Measurements from ENCODE around the gene NRXN2. TPM values are rescaled to one million over a fixed set of nuclear protein-coding genes. Genes with fewer than 3 reads are reported as not detected.

The NRXN2 gene
- total and polyA plus RNA-seq, 5 donors from 2014 or later: 0.42 TPM; not detected in 4

DNA sequence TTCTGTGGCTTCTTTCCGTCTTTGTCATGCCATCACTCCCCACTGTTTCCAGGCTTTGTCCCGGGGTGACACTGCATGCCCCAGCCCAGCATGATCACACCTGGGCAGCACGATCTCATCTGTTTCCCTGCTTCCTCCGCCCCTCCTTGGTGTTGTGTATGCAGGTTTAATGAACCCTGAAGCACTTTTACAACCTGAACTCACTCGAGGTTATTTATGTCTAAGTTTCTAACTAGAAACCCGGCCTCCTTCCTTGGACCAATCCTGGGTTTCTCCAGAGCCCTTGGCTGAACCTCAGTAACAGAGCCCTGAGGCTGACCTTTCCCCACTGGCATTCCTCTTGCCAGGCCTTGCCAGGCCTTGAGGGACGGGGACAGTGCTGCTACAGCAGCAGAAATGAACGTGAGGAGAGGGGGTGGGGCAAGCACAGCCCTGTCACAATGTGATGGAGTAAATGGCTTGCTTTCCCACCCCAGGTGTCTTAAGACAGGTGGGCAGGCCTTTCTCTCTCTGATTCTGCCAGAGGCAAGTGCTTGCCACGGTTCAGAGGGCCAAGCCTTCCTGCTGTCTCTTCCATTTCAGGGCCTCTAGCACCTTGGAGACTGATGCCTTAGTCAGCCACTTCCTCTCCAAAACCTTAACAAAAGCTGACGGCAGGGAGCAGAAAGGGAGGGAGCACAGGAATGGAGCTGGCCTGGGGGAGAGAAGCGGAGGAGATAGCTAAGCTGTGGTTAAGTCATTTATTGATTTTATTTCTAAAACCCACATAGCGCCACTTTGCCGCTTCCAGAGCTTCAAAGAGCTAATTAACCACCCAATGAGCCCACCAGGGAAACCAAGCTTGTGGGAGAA is 39.9 kb upstream of the NRXN2 start:
- Histone ChIP-seq H3K36me3 (ENCODE audit: control insufficient read depth, insufficient read depth, low read length) (peaks cover 45% of the 10 kb centered on the region), H3K4me1 (ENCODE audit: control insufficient read depth, insufficient read depth, low read length, poor library complexity, severe bottlenecking) (peaks cover 89% of the 10 kb centered on the region), H3K27me3 (ENCODE audit: control insufficient read depth, insufficient read depth, low read length) (no peaks in the 10 kb centered on the region), H3K4me3 (ENCODE audit: low read depth, low read length) (peak overlapping the region; percentile 32), H3K9me3 (ENCODE audit: control insufficient read depth in 2 of 2, low read length in 2 of 2) (no peaks in the 10 kb centered on the region), H3K27ac (ENCODE audit: insufficient read depth, low read length, poor library complexity, severe bottlenecking) (peak overlapping the region; percentile 72)
- Mint-ChIP-seq H3K36me3 (peaks cover 37% of the 10 kb centered on the region), H3K27ac (peak overlapping the region; percentile 90 to 97 (median 96)), H3K9me3 (peaks cover 0 to 2% (median 0%) of the 10 kb centered on the region in 7 donors), H3K4me1 (peaks cover 30 to 91% (median 49%) of the 10 kb centered on the region in 4 donors), H3K4me3 (peak overlapping the region; percentile 86 to 87 (median 86)), H3K27me3 (peaks cover 15% of the 10 kb centered on the region)
- peak in 2 of 3 donors; percentile 39 to 66 for DNase-seq
- peak; percentile 4 to 6 for ATAC-seq (ENCODE audit: low read depth in 2 of 2)

DNA sequence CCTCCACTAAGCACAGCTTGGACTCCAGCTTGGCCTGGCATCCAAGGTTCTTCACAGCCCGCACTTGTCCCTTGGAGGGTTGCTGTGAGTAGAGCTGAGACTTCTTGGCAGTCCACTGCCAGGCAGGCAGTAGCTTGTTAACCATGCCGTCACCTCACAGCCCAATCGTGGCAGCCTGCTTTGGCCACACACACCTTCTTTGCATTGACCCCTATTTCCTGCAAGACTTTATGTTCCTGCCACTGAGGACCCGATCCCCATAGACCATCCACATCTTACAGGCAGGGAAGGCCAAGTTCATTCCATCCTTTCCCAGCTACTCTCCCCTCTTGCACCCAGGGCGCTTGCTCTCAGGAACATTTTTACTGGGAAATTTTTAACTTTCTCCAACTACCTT is 39.3 kb upstream of the NRXN2 start:
- peak overlapping the region; percentile 72 for H3K27ac ChIP-seq (ENCODE audit: insufficient read depth, low read length, poor library complexity, severe bottlenecking)
- peaks cover 34% of the 10 kb centered on the region for H3K36me3 Mint-ChIP-seq

DNA sequence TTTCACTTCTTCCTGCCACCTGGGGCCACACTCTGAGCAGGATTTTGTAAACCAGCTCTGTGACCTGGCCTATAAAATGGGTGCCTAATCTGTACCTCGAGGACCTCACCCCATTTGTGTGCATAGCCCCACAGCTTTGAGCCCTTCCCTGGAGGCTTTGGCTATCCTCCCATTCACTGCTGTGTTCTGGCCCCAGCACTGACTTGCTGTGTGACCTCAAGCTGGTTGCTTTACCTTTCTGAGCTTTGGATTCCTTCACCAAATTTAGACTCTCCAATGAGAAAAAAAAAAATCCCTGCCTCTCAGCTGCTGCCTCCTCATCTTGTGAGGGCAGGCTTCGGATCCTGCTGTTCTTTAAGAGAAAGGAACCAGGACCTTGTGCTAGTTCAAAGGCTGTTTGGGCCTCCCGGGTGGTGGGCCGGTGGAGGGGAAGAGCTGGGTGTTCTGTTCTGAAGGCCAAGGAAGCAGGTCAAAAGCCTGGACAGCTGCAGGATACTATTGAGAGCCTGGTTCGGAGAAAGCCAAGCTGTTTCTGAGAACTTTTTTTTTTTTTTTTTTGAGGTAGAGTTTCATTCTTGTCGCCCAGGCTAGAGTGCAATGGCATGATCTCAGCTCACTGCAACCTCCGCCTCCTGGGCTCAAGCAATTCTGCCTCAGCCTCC is 37.9 kb upstream of the NRXN2 start:
- peak overlapping the region; percentile 90 to 93 (median 91) for H3K27ac Mint-ChIP-seq
- H3K4me3 ChIP-seq (ENCODE audit: low read depth, low read length): no peak overlapping the region
- peak in 1 of 2 donors; percentile 9 for ATAC-seq (ENCODE audit: low read depth in 2 of 2)
- peak overlapping the region; percentile 52 for H3K27ac ChIP-seq (ENCODE audit: insufficient read depth, low read length, poor library complexity, severe bottlenecking)
- H3K27me3 Mint-ChIP-seq: peaks cover 9% of the 10 kb centered on the region
- no peaks in the 10 kb centered on the region for H3K27me3 ChIP-seq (ENCODE audit: control insufficient read depth, insufficient read depth, low read length)
- peak in 2 of 3 donors; percentile 34 to 80 for DNase-seq
- H3K4me1 ChIP-seq (ENCODE audit: control insufficient read depth, insufficient read depth, low read length, poor library complexity, severe bottlenecking): peaks cover 73% of the 10 kb centered on the region
- no peaks in the 10 kb centered on the region for H3K9me3 ChIP-seq (ENCODE audit: control insufficient read depth in 2 of 2, low read length in 2 of 2)
- H3K9me3 Mint-ChIP-seq: peaks cover 0 to 2% (median 0%) of the 10 kb centered on the region in 7 donors
- H3K4me3 Mint-ChIP-seq: peak overlapping the region; percentile 35 to 86 (median 75)
- H3K4me1 Mint-ChIP-seq: peaks cover 26 to 79% (median 44%) of the 10 kb centered on the region in 4 donors
- peaks cover 35% of the 10 kb centered on the region for H3K36me3 Mint-ChIP-seq
- peaks cover 29% of the 10 kb centered on the region for H3K36me3 ChIP-seq (ENCODE audit: control insufficient read depth, insufficient read depth, low read length)

More for the DNA sequence above, 39.3 kb upstream of the NRXN2 start:
- peak in 1 of 3 donors; percentile 27 for DNase-seq
- H3K4me3 ChIP-seq (ENCODE audit: low read depth, low read length): peak overlapping the region; percentile 7
- ATAC-seq (ENCODE audit: low read depth in 2 of 2): no peak
- no peaks in the 10 kb centered on the region for H3K27me3 ChIP-seq (ENCODE audit: control insufficient read depth, insufficient read depth, low read length)
- H3K9me3 Mint-ChIP-seq: peaks cover 0 to 2% (median 0%) of the 10 kb centered on the region in 7 donors
- peak overlapping the region; percentile 86 to 87 (median 86) for H3K4me3 Mint-ChIP-seq
- H3K27me3 Mint-ChIP-seq: peaks cover 11% of the 10 kb centered on the region
- peaks cover 83% of the 10 kb centered on the region for H3K4me1 ChIP-seq (ENCODE audit: control insufficient read depth, insufficient read depth, low read length, poor library complexity, severe bottlenecking)
- H3K27ac Mint-ChIP-seq: peak overlapping the region; percentile 90 to 97 (median 96)
- H3K4me1 Mint-ChIP-seq: peaks cover 26 to 88% (median 44%) of the 10 kb centered on the region in 4 donors
- H3K9me3 ChIP-seq (ENCODE audit: control insufficient read depth in 2 of 2, low read length in 2 of 2): no peaks in the 10 kb centered on the region
- peaks cover 38% of the 10 kb centered on the region for H3K36me3 ChIP-seq (ENCODE audit: control insufficient read depth, insufficient read depth, low read length)

DNA sequence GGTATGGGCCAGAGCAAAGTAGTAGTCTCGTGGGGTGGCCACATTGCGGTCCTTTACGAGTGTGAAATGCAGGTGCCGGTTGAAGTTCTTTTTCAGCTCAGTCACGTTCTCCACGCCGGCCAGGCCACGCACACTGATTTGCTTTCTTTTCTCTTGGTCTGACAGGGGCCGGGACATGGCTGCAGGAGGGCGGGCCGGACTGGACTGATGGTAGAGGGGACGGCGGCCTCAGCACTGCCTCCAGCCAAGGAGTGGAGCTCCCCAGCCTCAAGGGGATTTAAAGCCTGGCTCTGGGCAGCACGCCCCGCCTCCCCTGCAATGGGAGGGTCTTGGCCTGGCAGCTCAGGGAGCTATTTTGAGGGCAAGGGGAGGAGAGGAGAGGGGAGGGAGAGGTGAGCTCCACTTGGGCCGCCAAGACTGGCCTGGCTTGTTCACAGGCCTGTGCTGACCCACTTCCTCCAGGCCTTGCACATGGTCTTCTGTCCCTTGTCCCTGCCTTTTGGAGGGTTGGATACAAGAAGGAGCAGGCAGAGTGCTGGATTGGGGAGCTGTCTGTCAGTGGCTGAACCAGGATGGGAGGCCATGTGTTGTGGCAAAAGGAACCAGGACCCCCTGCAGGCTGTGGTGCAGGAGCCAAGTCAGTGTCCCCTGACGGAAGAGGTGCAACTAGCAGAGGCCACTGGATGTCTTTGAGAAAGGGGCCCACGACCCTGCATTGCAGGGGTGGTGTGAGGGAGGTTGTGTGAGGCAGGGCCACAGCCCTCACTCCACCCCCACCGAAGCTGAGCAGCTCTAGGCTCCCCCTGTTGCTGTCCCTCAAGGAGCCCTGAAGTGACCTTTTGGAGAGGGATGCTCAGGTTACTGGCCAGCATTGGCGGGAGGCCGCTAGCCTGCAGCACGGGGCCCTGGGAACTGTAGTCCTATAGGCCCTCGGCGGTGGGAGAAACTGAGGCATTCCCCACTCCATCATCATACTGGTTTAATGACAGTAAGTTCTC is 37.0 kb upstream of the NRXN2 start, which contains the start of gene PYGM:
PYGM (minus strand) TSS at position 253 of the 998 bp plus-strand sequence; CDS start at position 177, 76 bp downstream.
- ATAC-seq (ENCODE audit: low read depth in 2 of 2) (no peak), DNase-seq (no peak)
- peaks cover 28% of the 10 kb centered on the region for H3K36me3 Mint-ChIP-seq
- Histone ChIP-seq H3K36me3 (ENCODE audit: control insufficient read depth, insufficient read depth, low read length) (peaks cover 23% of the 10 kb centered on the region), H3K4me1 (ENCODE audit: control insufficient read depth, insufficient read depth, low read length, poor library complexity, severe bottlenecking) (peaks cover 65% of the 10 kb centered on the region), H3K27me3 (ENCODE audit: control insufficient read depth, insufficient read depth, low read length) (no peaks in the 10 kb centered on the region), H3K9me3 (ENCODE audit: control insufficient read depth in 2 of 2, low read length in 2 of 2) (no peaks in the 10 kb centered on the region), H3K4me3 (ENCODE audit: low read depth, low read length) (no peak within 1 kb of the TSS), H3K27ac (ENCODE audit: insufficient read depth, low read length, poor library complexity, severe bottlenecking) (peak within 1 kb of the TSS; percentile 52)
- H3K27ac Mint-ChIP-seq: peak within 1 kb of the TSS; percentile 90 to 93 (median 91)
- H3K27me3 Mint-ChIP-seq: peaks cover 9% of the 10 kb centered on the region
- H3K4me3 Mint-ChIP-seq: peak within 1 kb of the TSS; percentile 4 to 86 (median 75)
- peaks cover 26 to 73% (median 38%) of the 10 kb centered on the region in 4 donors for H3K4me1 Mint-ChIP-seq
- H3K9me3 Mint-ChIP-seq: peaks cover 0 to 2% (median 0%) of the 10 kb centered on the region in 7 donors

DNA sequence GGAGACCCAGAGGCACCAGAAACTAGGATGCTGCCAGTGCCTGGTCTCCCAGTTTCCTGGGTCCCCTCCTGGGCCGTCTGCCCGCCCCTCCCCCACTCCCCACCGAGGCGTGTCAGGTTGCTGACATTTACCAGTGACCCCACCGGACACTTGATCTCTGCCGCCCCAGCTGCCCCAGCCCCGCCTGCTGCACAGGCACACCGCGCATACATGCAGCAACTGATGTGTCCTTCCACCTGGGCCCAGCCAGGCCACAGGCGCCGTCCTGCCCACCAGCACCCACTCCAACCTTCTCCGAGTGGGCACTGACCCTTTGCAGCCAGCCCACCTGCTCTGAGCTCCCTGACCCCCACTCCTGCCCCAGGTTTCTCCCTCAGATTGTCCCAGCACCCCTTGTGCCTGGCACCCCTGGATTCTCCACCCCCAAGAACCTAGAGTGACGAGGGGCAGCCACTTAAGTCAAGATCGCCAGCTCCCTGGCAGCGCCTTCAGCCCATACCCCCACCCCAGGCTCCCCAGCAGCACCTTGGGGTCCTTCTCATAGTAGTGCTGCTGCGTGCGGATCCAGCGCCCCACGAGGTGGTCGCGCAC is 36.2 kb upstream of the NRXN2 start:
- Histone ChIP-seq H3K36me3 (ENCODE audit: control insufficient read depth, insufficient read depth, low read length) (peaks cover 19% of the 10 kb centered on the region), H3K27ac (ENCODE audit: insufficient read depth, low read length, poor library complexity, severe bottlenecking) (no peak overlapping the region), H3K4me1 (ENCODE audit: control insufficient read depth, insufficient read depth, low read length, poor library complexity, severe bottlenecking) (peaks cover 57% of the 10 kb centered on the region), H3K4me3 (ENCODE audit: low read depth, low read length) (no peak overlapping the region), H3K27me3 (ENCODE audit: control insufficient read depth, insufficient read depth, low read length) (no peaks in the 10 kb centered on the region), H3K9me3 (ENCODE audit: control insufficient read depth in 2 of 2, low read length in 2 of 2) (no peaks in the 10 kb centered on the region)
- ATAC-seq (ENCODE audit: low read depth in 2 of 2): no peak
- Mint-ChIP-seq H3K9me3 (peaks cover 0 to 2% (median 0%) of the 10 kb centered on the region in 7 donors), H3K27me3 (peaks cover 3% of the 10 kb centered on the region), H3K36me3 (peaks cover 21% of the 10 kb centered on the region), H3K4me1 (peaks cover 20 to 65% (median 31%) of the 10 kb centered on the region in 4 donors), H3K27ac (peak overlapping the region; percentile 73 to 90 (median 73)), H3K4me3 (peak overlapping the region in 2 of 4 donors; percentile 4 to 86)
- DNase-seq: no peak

DNA sequence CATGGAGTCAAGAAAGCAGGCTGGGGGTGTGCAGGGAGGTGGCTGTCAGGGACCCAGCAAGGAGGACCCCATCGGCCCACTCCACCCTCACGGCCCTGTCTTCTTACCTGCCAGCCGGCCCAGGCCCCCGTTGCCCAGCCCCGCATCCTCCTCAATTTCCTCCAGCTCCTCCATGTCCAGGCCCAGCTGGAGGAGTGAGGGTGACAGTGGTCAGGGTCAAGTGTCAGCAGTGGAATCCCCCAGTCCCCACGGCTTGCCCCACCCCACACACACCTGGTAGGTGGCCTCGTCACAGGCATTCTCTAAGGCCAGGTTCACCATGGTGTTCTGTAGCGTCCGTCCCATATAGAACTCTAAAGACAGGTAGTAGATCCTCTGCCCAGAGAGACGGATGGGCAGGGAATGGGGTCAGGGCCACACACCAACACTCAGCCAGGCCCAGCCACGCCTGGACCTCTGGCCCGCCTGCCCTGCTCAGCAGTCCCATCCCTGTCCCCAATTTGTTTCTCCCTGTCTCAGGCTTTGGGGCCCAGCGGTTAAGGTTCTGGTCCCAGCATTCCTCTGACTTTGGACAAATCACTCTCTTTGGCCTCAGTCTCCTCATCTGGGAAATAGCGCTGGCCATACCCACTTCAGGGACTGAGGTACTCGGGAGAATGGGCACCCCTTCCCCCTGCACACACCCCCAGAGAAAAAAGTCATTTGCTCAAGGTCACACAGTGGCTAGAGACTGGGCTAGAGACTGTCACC is 35.5 kb upstream of the NRXN2 start:
- no peaks in the 10 kb centered on the region for H3K27me3 ChIP-seq (ENCODE audit: control insufficient read depth, insufficient read depth, low read length)
- DNase-seq (no peak), ATAC-seq (ENCODE audit: low read depth in 2 of 2) (no peak)
- H3K9me3 ChIP-seq (ENCODE audit: control insufficient read depth in 2 of 2, low read length in 2 of 2): no peaks in the 10 kb centered on the region
- H3K36me3 ChIP-seq (ENCODE audit: control insufficient read depth, insufficient read depth, low read length): peaks cover 14% of the 10 kb centered on the region
- H3K27ac Mint-ChIP-seq: peak overlapping the region in 1 of 3 donors; percentile 36
- H3K4me3 ChIP-seq (ENCODE audit: low read depth, low read length): no peak overlapping the region
- peaks cover 21% of the 10 kb centered on the region for H3K36me3 Mint-ChIP-seq
- H3K4me1 ChIP-seq (ENCODE audit: control insufficient read depth, insufficient read depth, low read length, poor library complexity, severe bottlenecking): peaks cover 50% of the 10 kb centered on the region
- peaks cover 0 to 2% (median 0%) of the 10 kb centered on the region in 7 donors for H3K9me3 Mint-ChIP-seq
- no peak overlapping the region for H3K27ac ChIP-seq (ENCODE audit: insufficient read depth, low read length, poor library complexity, severe bottlenecking)
- H3K4me1 Mint-ChIP-seq: peaks cover 13 to 61% (median 26%) of the 10 kb centered on the region in 4 donors
- H3K27me3 Mint-ChIP-seq: no peaks in the 10 kb centered on the region
- peak overlapping the region in 2 of 4 donors; percentile 4 to 22 for H3K4me3 Mint-ChIP-seq
